K562 (cell line): ENCODE results near the gene LYST. TPM values are rescaled to one million over a fixed set of nuclear protein-coding genes. Genes with fewer than 3 reads are reported as not detected.

ENCODE experiments used
- ATAC-seq: fragments of 200-7000 bp; cut with Tn5 transposase; 3 replicates; pipeline ENCODE4 v1.9.1; 2020; ENCODE audit warnings: moderate library complexity
- BruUV-seq: library from RNA; stranded (reverse); fragments of 400-500 nt; replicated peaks from 2 replicates; lab custom pipeline; 2021; lab: Mats Ljungman, UMichigan
- CTCF ChIA-PET: fragments of 300-600 bp; formaldehyde crosslinking; extraction: SDS; loops from one replicate; lab custom pipeline; 2021; ENCODE audit warnings: low intra/inter-chr PET ratio; lab: Yijun Ruan, JAX
- POLR2A ChIA-PET: fragments of 300-600, 350-650 bp; sonication (Branson Sonifier 250); formaldehyde crosslinking; extraction: SDS; loops from one replicate; lab custom pipeline; 2021; ENCODE audit warnings: antibody characterized with exemption, inconsistent platforms; lab: Yijun Ruan, JAX
- DNase-seq, 4 experiments: peaks; one replicate each; pipeline versions ENCODE4 v3.0.0 to v3.0.0-alpha.2; 2011 to 2018; ENCODE audit warnings: low spot score in 3 of 4, mixed read lengths in 3 of 4; ENCODE audit errors: extremely low read depth in 1 of 4
- FAIRE-seq: peaks from 2 replicates; lab custom pipeline; 2011; peaks lifted over from hg19 to GRCh38; lab: Jason Lieb, UNC
- H2AFZ ChIP-seq: 2 replicates; pipeline ENCODE4 v1.6.0; 2011; ENCODE audit warnings: low read depth, low read length, control low read depth, inconsistent platforms
- H3K27ac ChIP-seq: fragments of 200-600 bp; 3 replicates; pipeline ENCODE4 v1.8.0; 2011; ENCODE audit warnings: low read depth, mild to moderate bottlenecking, control low read depth, inconsistent platforms, low read length, moderate library complexity, mixed read lengths; ENCODE audit errors: extremely low read depth
- H3K27me3 ChIP-seq, 2 experiments: fragments of 300-600 bp in 1 of 2; 2 replicates in 1 of 2; 3 replicates in 1 of 2; pipeline versions ENCODE4 v1.6.0 to v1.8.0; 2011; ENCODE audit warnings: inconsistent platforms in 2 of 2, low read length in 2 of 2, mild to moderate bottlenecking in 1 of 2, mixed read lengths in 1 of 2, moderate library complexity in 1 of 2; ENCODE audit not compliant: control insufficient read depth in 2 of 2, insufficient read depth in 2 of 2
- H3K36me3 ChIP-seq: fragments of 300-600 bp; 3 replicates; pipeline ENCODE4 v1.8.0; 2011; ENCODE audit warnings: mild to moderate bottlenecking, low read length, inconsistent platforms; ENCODE audit not compliant: control insufficient read depth, insufficient read depth
- H3K4me1 ChIP-seq, 2 experiments: fragments of 200-600 bp in 1 of 2; replicated peaks in 1 of 2; 2 replicates in 1 of 2; 3 replicates in 1 of 2; pipeline versions ENCODE4 v1.5.1 to v1.8.0; 2011; ENCODE audit warnings: inconsistent platforms in 2 of 2, low read length in 2 of 2, mild to moderate bottlenecking in 1 of 2, mixed read lengths in 1 of 2, moderate library complexity in 1 of 2; ENCODE audit not compliant: control insufficient read depth in 2 of 2, insufficient read depth in 2 of 2
- H3K4me2 ChIP-seq: 2 replicates; pipeline ENCODE4 v1.6.1; 2011; ENCODE audit warnings: low read length, control low read depth, inconsistent platforms, mixed read lengths; ENCODE audit not compliant: insufficient read depth
- H3K4me3 ChIP-seq: fragments of 200-600 bp; sonication (generic), shearing (Covaris generic); 2 replicates; pipeline ENCODE4 v1.5.1; 2016; ENCODE audit warnings: control low read depth, inconsistent platforms
- H3K79me2 ChIP-seq: fragments of 200-600 bp; 3 replicates; pipeline ENCODE4 v1.8.0; 2011; ENCODE audit warnings: low read length, inconsistent platforms; ENCODE audit not compliant: control insufficient read depth, insufficient read depth
- H3K9ac ChIP-seq, 2 experiments: 2 replicates each; pipeline versions ENCODE4 v1.6.0 to v1.6.1; 2011; ENCODE audit warnings: low read depth in 2 of 2, low read length in 2 of 2, control low read depth in 1 of 2, inconsistent platforms in 1 of 2, mild to moderate bottlenecking in 1 of 2, mixed read lengths in 1 of 2; ENCODE audit not compliant: insufficient read depth in 1 of 2
- H3K9me1 ChIP-seq: one replicate; pipeline ENCODE4 v1.6.0; 2011; ENCODE audit warnings: inconsistent platforms, mild to moderate bottlenecking, low read length, moderate library complexity; ENCODE audit not compliant: control insufficient read depth, insufficient read depth
- H3K9me3 ChIP-seq: replicated peaks from 2 replicates; pipeline ENCODE4 v1.5.1; 2011; ENCODE audit warnings: low read depth, low read length, inconsistent platforms; ENCODE audit not compliant: control insufficient read depth, insufficient read depth
- H4K20me1 ChIP-seq: replicated peaks from 2 replicates; pipeline ENCODE4 v1.6.1; 2011; ENCODE audit warnings: low read length, inconsistent platforms, mixed read lengths; ENCODE audit not compliant: control insufficient read depth, insufficient read depth
- DMBX1 ChIP-seq: fragments of 250-450 bp; sonication (Bioruptor Pico); IDR thresholded peaks from 2 replicates; pipeline ENCODE4 v1.8.0; 2022; ENCODE audit warnings: inconsistent platforms, mild to moderate bottlenecking, moderate library complexity, borderline replicate concordance
- FOSL1 ChIP-seq: fragments of 200-800 bp; sonication (Bioruptor generic); conservative IDR thresholded peaks from 2 replicates; pipeline ENCODE4 v1.6.1; 2016; ENCODE audit warnings: missing genetic modification characterization, missing compliant biosample characterization
- MED1 ChIP-seq: sonication (generic); formaldehyde crosslinking; IDR thresholded peaks from 2 replicates; pipeline ENCODE4 v1.8.1; 2023; ENCODE audit warnings: missing genetic modification reagents, borderline replicate concordance
- SMARCB1 ChIP-seq: IDR thresholded peaks from 2 replicates; pipeline ENCODE4 v1.6.1; 2011; ENCODE audit warnings: improper control_type of control experiment, low read depth; ENCODE audit not compliant: insufficient read length
- SP1 ChIP-seq: sonication (generic); formaldehyde crosslinking; IDR thresholded peaks from 2 replicates; pipeline ENCODE4 v1.8.1; 2022; ENCODE audit warnings: mild to moderate bottlenecking, missing genetic modification reagents
- SRSF1 ChIP-seq: fragments of 200-400 bp; formaldehyde crosslinking; IDR thresholded peaks from 2 replicates; pipeline ENCODE4 v1.6.1; 2017; ENCODE audit warnings: mild to moderate bottlenecking, low read depth, low read length, moderate library complexity
- XRCC4 ChIP-seq: IDR thresholded peaks from one replicate; pipeline ENCODE4 v1.6.1; 2011; ENCODE audit not compliant: insufficient read depth, insufficient read length; ENCODE audit errors: extremely low read depth
- WGBS: fragments of 100-300 bp; shearing (Covaris generic); methylation state at CpG from one replicate; pipeline ENCODE4 v1.1.6; 2016; ENCODE audit warnings: low coverage, mixed read lengths; ENCODE audit not compliant: insufficient coverage; ENCODE audit errors: missing lambda C conversion rate; 5-methylcytosine and 5-hydroxymethylcytosine counted together
- in situ Hi-C: fragments of 300-500 bp; cut with MboI; formaldehyde crosslinking; loops from 4 replicates; pipeline ENCODE4 v1.15.0; 2018; ENCODE audit warnings: inconsistent platforms, mixed read lengths
- intact Hi-C: fragments of 100-400 bp; cut with micrococcal nuclease; formaldehyde crosslinking; loops from 2 replicates; pipeline ENCODE4 v1.14.2; 2022
- polyA plus RNA-seq, 8 experiments: library from polyadenylated mRNA; depleted of rRNA in 4 of 8; stranded (reverse) in 5 of 8; unstranded in 3 of 8; fragments of >200 nt; fragmentation: Nextera tagmentation in 2 of 8; fragmentation: Illumina TruSeq in 1 of 8; extraction: Ambion mirVana in 2 of 8; extraction: Trizol in 1 of 8; gene quantifications; 2 replicates each; pipeline versions ENCODE4 v1.2.1 to v1.2.3, GENCODE V29; 2011 to 2014; ENCODE audit warnings: inconsistent platforms in 1 of 8, missing spikeins in 1 of 8
- total RNA-seq, 7 experiments: library from RNA; depleted of rRNA in 6 of 7; stranded (reverse); fragments of >200 nt in 6 of 7; fragmentation: Illumina TruSeq in 2 of 7; extraction: Trizol in 2 of 7; gene quantifications; 2 replicates each; pipeline versions ENCODE4 v1.2.1 to v1.2.3, GENCODE V29; 2011 to 2021; ENCODE audit warnings: low replicate concordance in 1 of 7
- TF ChIP-seq, protein P1 (sequence below): sonication (generic); formaldehyde crosslinking; IDR thresholded peaks from 2 replicates; pipeline ENCODE4 v1.8.1; 2022; ENCODE audit warnings: missing genetic modification reagents
- TF ChIP-seq, protein P2 (sequence below): fragments of 250-450 bp; sonication (Bioruptor Pico); IDR thresholded peaks from 2 replicates; pipeline ENCODE4 v1.8.0; 2022; ENCODE audit warnings: moderate library complexity, mild to moderate bottlenecking, inconsistent platforms
- TF ChIP-seq, protein P3 (sequence below): fragments of 150-350 bp; IDR thresholded peaks from 2 replicates; pipeline ENCODE4 v1.6.1; 2014; ENCODE audit warnings: low read depth, mild to moderate bottlenecking, low read length, borderline replicate concordance

LYST gene
- total and polyA plus RNA-seq, 9 of the 15 experiments (the other 6 are each of a cell fraction or from before 2014, with no cell fraction given) = 0.73 to 2.4 (median 1.4) TPM

DNA sequence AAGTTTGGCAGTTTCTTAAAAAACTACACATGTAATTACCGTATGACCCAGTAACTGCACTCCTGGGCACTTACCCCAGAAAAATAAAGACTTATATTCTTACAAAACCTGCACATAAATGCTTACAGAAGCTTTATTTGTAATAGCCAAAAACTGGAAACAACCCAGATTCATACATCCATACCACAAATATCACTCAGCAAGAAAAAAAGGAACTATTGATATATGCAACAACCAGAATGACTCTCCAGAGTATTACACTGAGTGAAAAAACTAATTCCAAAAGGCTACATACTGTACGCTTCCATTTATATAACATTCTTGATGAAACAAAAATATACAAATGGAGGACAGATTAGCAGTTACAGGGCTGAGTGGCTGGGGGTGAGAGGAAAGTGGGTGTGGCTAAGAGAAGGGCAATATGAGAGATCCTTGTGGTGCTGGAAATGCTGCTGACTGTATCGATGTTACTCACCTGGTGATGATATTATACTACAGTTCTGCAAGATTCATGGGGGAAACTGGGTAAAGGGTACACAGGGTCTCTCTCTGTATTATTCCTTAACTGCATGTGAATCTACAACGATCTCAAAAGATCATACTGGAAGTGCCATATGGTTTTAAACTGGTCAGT lies 121.1 kb downstream of the LYST start:
- DNase-seq (no peak), FAIRE-seq (no peak), ATAC-seq (peak; percentile 48; the same call in 2 of the 3 replicates)
- in situ Hi-C loops (no loop called here), intact Hi-C loops (no loop called here)
- Histone ChIP-seq H3K4me1 (no peaks in the 10 kb centered on the region), H3K9me1 (no peaks in the 10 kb centered on the region), H3K9me3 (no peaks in the 10 kb centered on the region), H3K36me3 (no peaks in the 10 kb centered on the region), H3K79me2 (no peaks in the 10 kb centered on the region), H3K4me3 (no peak overlapping the region), H3K9ac (no peak overlapping the region), H3K27me3 (no peaks in the 10 kb centered on the region; a peak in 1 of 5 replicates), H3K4me2 (no peak overlapping the region), H2AFZ (no peak overlapping the region), H4K20me1 (no peaks in the 10 kb centered on the region), H3K27ac (no peak overlapping the region)
- 0% methylated on average over 4 of the region's 4 CpGs for WGBS
- TF ChIP-seq, protein P1, sequence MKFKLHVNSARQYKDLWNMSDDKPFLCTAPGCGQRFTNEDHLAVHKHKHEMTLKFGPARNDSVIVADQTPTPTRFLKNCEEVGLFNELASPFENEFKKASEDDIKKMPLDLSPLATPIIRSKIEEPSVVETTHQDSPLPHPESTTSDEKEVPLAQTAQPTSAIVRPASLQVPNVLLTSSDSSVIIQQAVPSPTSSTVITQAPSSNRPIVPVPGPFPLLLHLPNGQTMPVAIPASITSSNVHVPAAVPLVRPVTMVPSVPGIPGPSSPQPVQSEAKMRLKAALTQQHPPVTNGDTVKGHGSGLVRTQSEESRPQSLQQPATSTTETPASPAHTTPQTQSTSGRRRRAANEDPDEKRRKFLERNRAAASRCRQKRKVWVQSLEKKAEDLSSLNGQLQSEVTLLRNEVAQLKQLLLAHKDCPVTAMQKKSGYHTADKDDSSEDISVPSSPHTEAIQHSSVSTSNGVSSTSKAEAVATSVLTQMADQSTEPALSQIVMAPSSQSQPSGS (CRISPR knock-in tag) = no peak
- TF ChIP-seq XRCC4 (no peak), SP1 (no peak), SMARCB1 (no peak), SRSF1 (no peak), MED1 (no peak), FOSL1 (tag) (no peak), DMBX1 (CRISPR knock-in tag) (no peak)
- TF ChIP-seq, protein P2, sequence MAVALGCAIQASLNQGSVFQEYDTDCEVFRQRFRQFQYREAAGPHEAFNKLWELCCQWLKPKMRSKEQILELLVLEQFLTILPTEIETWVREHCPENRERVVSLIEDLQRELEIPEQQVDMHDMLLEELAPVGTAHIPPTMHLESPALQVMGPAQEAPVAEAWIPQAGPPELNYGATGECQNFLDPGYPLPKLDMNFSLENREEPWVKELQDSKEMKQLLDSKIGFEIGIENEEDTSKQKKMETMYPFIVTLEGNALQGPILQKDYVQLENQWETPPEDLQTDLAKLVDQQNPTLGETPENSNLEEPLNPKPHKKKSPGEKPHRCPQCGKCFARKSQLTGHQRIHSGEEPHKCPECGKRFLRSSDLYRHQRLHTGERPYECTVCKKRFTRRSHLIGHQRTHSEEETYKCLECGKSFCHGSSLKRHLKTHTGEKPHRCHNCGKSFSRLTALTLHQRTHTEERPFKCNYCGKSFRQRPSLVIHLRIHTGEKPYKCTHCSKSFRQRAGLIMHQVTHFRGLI (CRISPR knock-in tag) = no peak
- TF ChIP-seq, protein P3, sequence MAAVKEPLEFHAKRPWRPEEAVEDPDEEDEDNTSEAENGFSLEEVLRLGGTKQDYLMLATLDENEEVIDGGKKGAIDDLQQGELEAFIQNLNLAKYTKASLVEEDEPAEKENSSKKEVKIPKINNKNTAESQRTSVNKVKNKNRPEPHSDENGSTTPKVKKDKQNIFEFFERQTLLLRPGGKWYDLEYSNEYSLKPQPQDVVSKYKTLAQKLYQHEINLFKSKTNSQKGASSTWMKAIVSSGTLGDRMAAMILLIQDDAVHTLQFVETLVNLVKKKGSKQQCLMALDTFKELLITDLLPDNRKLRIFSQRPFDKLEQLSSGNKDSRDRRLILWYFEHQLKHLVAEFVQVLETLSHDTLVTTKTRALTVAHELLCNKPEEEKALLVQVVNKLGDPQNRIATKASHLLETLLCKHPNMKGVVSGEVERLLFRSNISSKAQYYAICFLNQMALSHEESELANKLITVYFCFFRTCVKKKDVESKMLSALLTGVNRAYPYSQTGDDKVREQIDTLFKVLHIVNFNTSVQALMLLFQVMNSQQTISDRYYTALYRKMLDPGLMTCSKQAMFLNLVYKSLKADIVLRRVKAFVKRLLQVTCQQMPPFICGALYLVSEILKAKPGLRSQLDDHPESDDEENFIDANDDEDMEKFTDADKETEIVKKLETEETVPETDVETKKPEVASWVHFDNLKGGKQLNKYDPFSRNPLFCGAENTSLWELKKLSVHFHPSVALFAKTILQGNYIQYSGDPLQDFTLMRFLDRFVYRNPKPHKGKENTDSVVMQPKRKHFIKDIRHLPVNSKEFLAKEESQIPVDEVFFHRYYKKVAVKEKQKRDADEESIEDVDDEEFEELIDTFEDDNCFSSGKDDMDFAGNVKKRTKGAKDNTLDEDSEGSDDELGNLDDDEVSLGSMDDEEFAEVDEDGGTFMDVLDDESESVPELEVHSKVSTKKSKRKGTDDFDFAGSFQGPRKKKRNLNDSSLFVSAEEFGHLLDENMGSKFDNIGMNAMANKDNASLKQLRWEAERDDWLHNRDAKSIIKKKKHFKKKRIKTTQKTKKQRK = no peak
- CTCF ChIA-PET = no interaction called here
- POLR2A ChIA-PET = interaction anchor here (1.0 kb wide), 1 partner anchor 15 kb away, joined by 3 read pairs; no protein-coding TSS in a partner anchor
- no TSS peak for BruUV-seq
